ENCODE measurements around the gene PIMREG.
"Not testable (repeated sequence)": the region's sequence is repeated elsewhere in the genome, so short reads cannot be mapped to it uniquely, and the experiment has no call there.

Gene PIMREG

GRCh38 chr17:6471531-6472465, 27.5 kb downstream of the PIMREG start:
- peak; percentile 89 for DNase-seq
- in situ Hi-C loops (cut with HindIII; ENCODE audit: low pct_ligation_motif_present, low pct_unique_long_range_greater_than_20kb, low sequenced_read_pairs) = no loop called here

GRCh38 chr17:6472517-6472916, 28.3 kb downstream of the PIMREG start:
- in situ Hi-C loops (cut with HindIII; ENCODE audit: low pct_ligation_motif_present, low pct_unique_long_range_greater_than_20kb, low sequenced_read_pairs) = no loop called here
- no peak for DNase-seq

- peak; percentile 80 for DNase-seq
- in situ Hi-C loops (cut with HindIII; ENCODE audit: low pct_ligation_motif_present, low pct_unique_long_range_greater_than_20kb, low sequenced_read_pairs) = no loop called here
These were observed 29.0 kb downstream of the PIMREG start for GRCh38 chr17:6473128-6473767.

GRCh38 chr17:6474376-6474775, 30.1 kb downstream of the PIMREG start:
- in situ Hi-C loops (cut with HindIII; ENCODE audit: low pct_ligation_motif_present, low pct_unique_long_range_greater_than_20kb, low sequenced_read_pairs) = no loop called here
- no peak for DNase-seq

GRCh38 chr17:6474906-6475305, 30.7 kb downstream of the PIMREG start:
- in situ Hi-C loops (cut with HindIII; ENCODE audit: low pct_ligation_motif_present, low pct_unique_long_range_greater_than_20kb, low sequenced_read_pairs) = no loop called here
- no peak for DNase-seq

- in situ Hi-C loops (cut with HindIII; ENCODE audit: low pct_ligation_motif_present, low pct_unique_long_range_greater_than_20kb, low sequenced_read_pairs) = no loop called here
These were observed 31.2 kb downstream of the PIMREG start for GRCh38 chr17:6475411-6475810.

GRCh38 chr17:6476076-6476809, 32.0 kb downstream of the PIMREG start:
- DNase-seq = no peak
- in situ Hi-C loops (cut with HindIII; ENCODE audit: low pct_ligation_motif_present, low pct_unique_long_range_greater_than_20kb, low sequenced_read_pairs) = no loop called here

More at GRCh38 chr17:6475411-6475810, 31.2 kb downstream of the PIMREG start:
- DNase-seq = no peak

- DNase-seq = no peak
- in situ Hi-C loops (cut with HindIII; ENCODE audit: low pct_ligation_motif_present, low pct_unique_long_range_greater_than_20kb, low sequenced_read_pairs) = no loop called here
These were observed 32.5 kb downstream of the PIMREG start for GRCh38 chr17:6476810-6477179.

- DNase-seq = no peak
- in situ Hi-C loops (cut with HindIII; ENCODE audit: low pct_ligation_motif_present, low pct_unique_long_range_greater_than_20kb, low sequenced_read_pairs) = no loop called here
These were observed 33.7 kb downstream of the PIMREG start for GRCh38 chr17:6477831-6478383.

- in situ Hi-C loops (cut with HindIII; ENCODE audit: low pct_ligation_motif_present, low pct_unique_long_range_greater_than_20kb, low sequenced_read_pairs) = no loop called here
- no peak for DNase-seq
These were observed 34.2 kb downstream of the PIMREG start for GRCh38 chr17:6478486-6478885.

GRCh38 chr17:6479622-6480302, 35.5 kb downstream of the PIMREG start:
- DNase-seq = no peak
- in situ Hi-C loops (cut with HindIII; ENCODE audit: low pct_ligation_motif_present, low pct_unique_long_range_greater_than_20kb, low sequenced_read_pairs) = no loop called here

GRCh38 chr17:6480303-6480675, 36.0 kb downstream of the PIMREG start:
- no peak for DNase-seq
- in situ Hi-C loops (cut with HindIII; ENCODE audit: low pct_ligation_motif_present, low pct_unique_long_range_greater_than_20kb, low sequenced_read_pairs) = no loop called here

GRCh38 chr17:6482105-6482455, 37.8 kb downstream of the PIMREG start:
- in situ Hi-C loops (cut with HindIII; ENCODE audit: low pct_ligation_motif_present, low pct_unique_long_range_greater_than_20kb, low sequenced_read_pairs) = no loop called here
- DNase-seq = no peak

GRCh38 chr17:6482796-6483195, 38.5 kb downstream of the PIMREG start:
- in situ Hi-C loops (cut with HindIII; ENCODE audit: low pct_ligation_motif_present, low pct_unique_long_range_greater_than_20kb, low sequenced_read_pairs); DNase-seq: not testable (repeated sequence)

GRCh38 chr17:6483507-6483906, 39.3 kb downstream of the PIMREG start:
- DNase-seq = no peak
- in situ Hi-C loops (cut with HindIII; ENCODE audit: low pct_ligation_motif_present, low pct_unique_long_range_greater_than_20kb, low sequenced_read_pairs) = no loop called here

- DNase-seq = no peak
- in situ Hi-C loops (cut with HindIII; ENCODE audit: low pct_ligation_motif_present, low pct_unique_long_range_greater_than_20kb, low sequenced_read_pairs) = no loop called here
These were observed 41.6 kb downstream of the PIMREG start for GRCh38 chr17:6485646-6486412.

GRCh38 chr17:6487251-6488007, 43.2 kb downstream of the PIMREG start:
- DNase-seq = no peak
- in situ Hi-C loops (cut with HindIII; ENCODE audit: low pct_ligation_motif_present, low pct_unique_long_range_greater_than_20kb, low sequenced_read_pairs) = no loop called here

Data from ACHN (cell line).